Endothelial cell (in vitro differentiated cells): Measurements from ENCODE around the gene CEP192. TPM values are rescaled to one million over a fixed set of nuclear protein-coding genes. Genes with fewer than 3 reads are reported as not detected.

Experiments used
- DNase-seq: peaks from one replicate; pipeline ENCODE4 v3.0.0; 2021; ENCODE audit warnings: low spot score
- H3K27ac Mint-ChIP-seq: one replicate; pipeline ENCODE4 v1.8.0; 2021; ENCODE audit warnings: mixed read lengths, inconsistent platforms; ENCODE audit not compliant: unreplicated experiment
- H3K27me3 Mint-ChIP-seq: one replicate; pipeline ENCODE4 v1.8.0; 2021; ENCODE audit warnings: mild to moderate bottlenecking, moderate library complexity, mixed read lengths, inconsistent platforms; ENCODE audit not compliant: unreplicated experiment
- H3K36me3 Mint-ChIP-seq: one replicate; pipeline ENCODE4 v1.8.0; 2021; ENCODE audit warnings: mild to moderate bottlenecking, low read depth, mixed read lengths, inconsistent platforms; ENCODE audit not compliant: unreplicated experiment
- H3K4me1 Mint-ChIP-seq: one replicate; pipeline ENCODE4 v1.8.0; 2021; ENCODE audit warnings: mild to moderate bottlenecking, mixed read lengths, inconsistent platforms; ENCODE audit not compliant: unreplicated experiment
- H3K4me3 Mint-ChIP-seq: one replicate; pipeline ENCODE4 v1.8.0; 2021; ENCODE audit warnings: mild to moderate bottlenecking, mixed read lengths, inconsistent platforms; ENCODE audit not compliant: unreplicated experiment
- H3K9me3 Mint-ChIP-seq: one replicate; pipeline ENCODE4 v1.8.0; 2021; ENCODE audit warnings: mixed read lengths, inconsistent platforms; ENCODE audit not compliant: unreplicated experiment
- CTCF ChIP-seq: fragments of 200-600 bp; sonication (generic); IDR thresholded peaks from one replicate; pipeline ENCODE4 v1.5.0; 2021; ENCODE audit warnings: antibody characterized with exemption; ENCODE audit not compliant: unreplicated experiment
- total RNA-seq: library from RNA; stranded (reverse); fragmentation: NEBNext Ultra II Directional; extraction: Animal tissue kit (Norgen Biotek cat#: 25700); gene quantifications from one replicate; pipeline ENCODE4 v1.2.1, GENCODE V29; 2021; ENCODE audit not compliant: unreplicated experiment

Gene CEP192
- total RNA-seq, 1 donor from 2014 or later = 23.2 TPM

GRCh38 chr18:13051950-13052349 lies 60.8 kb downstream of the CEP192 start:
- Mint-ChIP-seq H3K9me3 (no peaks in the 10 kb centered on the region), H3K27me3 (no peaks in the 10 kb centered on the region), H3K4me3 (no peak overlapping the region), H3K36me3 (peaks cover 22% of the 10 kb centered on the region), H3K27ac (peak overlapping the region; percentile 45), H3K4me1 (peaks cover 10% of the 10 kb centered on the region)
- DNase-seq = peak; percentile 6
- no peak for TF ChIP-seq CTCF

GRCh38 chr18:13054336-13054735 lies 63.2 kb downstream of the CEP192 start:
- Mint-ChIP-seq H3K36me3 (peaks cover 19% of the 10 kb centered on the region), H3K27me3 (no peaks in the 10 kb centered on the region), H3K4me3 (no peak overlapping the region), H3K4me1 (peaks cover 10% of the 10 kb centered on the region), H3K27ac (no peak overlapping the region), H3K9me3 (no peaks in the 10 kb centered on the region)
- no peak for TF ChIP-seq CTCF
- no peak for DNase-seq

- DNase-seq = no peak
- H3K36me3 Mint-ChIP-seq = peaks cover 20% of the 10 kb centered on the region
- H3K27ac Mint-ChIP-seq = no peak overlapping the region
- H3K4me3 Mint-ChIP-seq = no peak overlapping the region
- no peaks in the 10 kb centered on the region for H3K4me1 Mint-ChIP-seq
- H3K27me3 Mint-ChIP-seq = no peaks in the 10 kb centered on the region
- no peak for TF ChIP-seq CTCF
- H3K9me3 Mint-ChIP-seq = no peaks in the 10 kb centered on the region
These were observed 70.5 kb downstream of the CEP192 start for GRCh38 chr18:13061630-13062189.

DNA sequence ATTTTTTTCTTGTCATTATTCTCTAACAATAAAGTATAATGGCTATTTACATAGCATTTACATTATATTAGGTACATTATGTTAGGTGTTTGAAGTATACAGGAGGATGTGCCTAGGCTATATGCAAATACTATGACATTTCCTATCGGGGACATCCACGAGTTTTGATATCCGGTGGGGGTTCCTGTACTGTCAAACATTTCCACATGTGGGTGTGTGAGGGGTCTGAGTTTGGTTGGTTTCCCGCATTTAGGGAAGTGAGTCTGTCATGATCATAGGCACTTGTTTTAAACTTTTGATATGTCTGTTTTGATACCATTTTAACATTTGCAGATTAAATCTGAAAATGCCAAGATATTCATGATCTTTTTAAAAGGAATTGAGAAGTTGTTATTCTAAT lies 76.0 kb downstream of the CEP192 start:
- H3K27me3 Mint-ChIP-seq = no peaks in the 10 kb centered on the region
- H3K36me3 Mint-ChIP-seq = peaks cover 24% of the 10 kb centered on the region
- no peak for TF ChIP-seq CTCF
- DNase-seq = no peak
- H3K9me3 Mint-ChIP-seq = no peaks in the 10 kb centered on the region
- H3K4me1 Mint-ChIP-seq = no peaks in the 10 kb centered on the region
- H3K27ac Mint-ChIP-seq = no peak overlapping the region
- no peak overlapping the region for H3K4me3 Mint-ChIP-seq

GRCh38 chr18:13067966-13068365 lies 76.8 kb downstream of the CEP192 start:
- H3K27ac Mint-ChIP-seq = no peak overlapping the region
- no peak for TF ChIP-seq CTCF

More at GRCh38 chr18:13067966-13068365, 76.8 kb downstream of the CEP192 start:
- Mint-ChIP-seq H3K9me3 (no peaks in the 10 kb centered on the region), H3K4me3 (no peak overlapping the region), H3K4me1 (no peaks in the 10 kb centered on the region), H3K27me3 (no peaks in the 10 kb centered on the region), H3K36me3 (peaks cover 20% of the 10 kb centered on the region)
- DNase-seq = no peak
